Inflammatory macrophage (primary cell): ENCODE results near the gene SPATS2.

Source experiments
- DNase-seq, 2 donors: peaks; one replicate each; pipeline ENCODE4 v3.0.0-alpha.2; 2020 to 2022

SPATS2 gene

DNA sequence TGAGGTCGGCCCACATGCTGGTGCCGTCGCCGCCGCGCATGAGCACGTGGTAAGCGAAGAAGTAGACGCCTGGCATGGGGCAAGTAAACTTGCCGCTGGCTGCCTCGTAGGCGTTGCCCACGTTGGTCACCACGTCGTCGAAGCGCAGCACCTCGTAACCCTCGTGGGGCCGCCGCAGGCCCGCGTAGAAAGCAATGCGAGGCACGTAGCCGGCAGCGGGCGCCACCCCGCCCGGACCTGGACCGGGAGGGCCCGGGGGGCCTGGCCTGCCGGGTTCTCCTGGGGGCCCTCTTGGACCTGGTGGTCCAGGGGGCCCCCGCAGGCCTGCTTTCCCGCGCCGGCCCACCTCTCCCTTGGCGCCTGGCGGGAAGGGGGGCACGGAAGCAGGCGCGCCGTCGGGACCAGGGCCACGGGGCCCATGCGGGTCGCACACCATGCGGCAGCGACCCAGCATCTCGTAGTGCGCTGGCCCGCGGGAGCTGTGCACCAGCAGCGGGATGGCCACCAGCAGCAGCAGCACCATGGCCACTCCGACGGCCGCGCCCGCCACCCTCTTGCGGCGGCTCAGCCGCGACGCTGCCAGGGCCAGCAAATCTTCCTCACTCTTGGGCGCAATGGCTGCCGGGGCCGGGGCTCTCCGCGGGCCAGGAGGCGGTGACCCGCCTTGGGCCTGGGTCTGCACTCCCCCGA is 31.2 kb upstream of the SPATS2 start:
- no peak for DNase-seq

DNA sequence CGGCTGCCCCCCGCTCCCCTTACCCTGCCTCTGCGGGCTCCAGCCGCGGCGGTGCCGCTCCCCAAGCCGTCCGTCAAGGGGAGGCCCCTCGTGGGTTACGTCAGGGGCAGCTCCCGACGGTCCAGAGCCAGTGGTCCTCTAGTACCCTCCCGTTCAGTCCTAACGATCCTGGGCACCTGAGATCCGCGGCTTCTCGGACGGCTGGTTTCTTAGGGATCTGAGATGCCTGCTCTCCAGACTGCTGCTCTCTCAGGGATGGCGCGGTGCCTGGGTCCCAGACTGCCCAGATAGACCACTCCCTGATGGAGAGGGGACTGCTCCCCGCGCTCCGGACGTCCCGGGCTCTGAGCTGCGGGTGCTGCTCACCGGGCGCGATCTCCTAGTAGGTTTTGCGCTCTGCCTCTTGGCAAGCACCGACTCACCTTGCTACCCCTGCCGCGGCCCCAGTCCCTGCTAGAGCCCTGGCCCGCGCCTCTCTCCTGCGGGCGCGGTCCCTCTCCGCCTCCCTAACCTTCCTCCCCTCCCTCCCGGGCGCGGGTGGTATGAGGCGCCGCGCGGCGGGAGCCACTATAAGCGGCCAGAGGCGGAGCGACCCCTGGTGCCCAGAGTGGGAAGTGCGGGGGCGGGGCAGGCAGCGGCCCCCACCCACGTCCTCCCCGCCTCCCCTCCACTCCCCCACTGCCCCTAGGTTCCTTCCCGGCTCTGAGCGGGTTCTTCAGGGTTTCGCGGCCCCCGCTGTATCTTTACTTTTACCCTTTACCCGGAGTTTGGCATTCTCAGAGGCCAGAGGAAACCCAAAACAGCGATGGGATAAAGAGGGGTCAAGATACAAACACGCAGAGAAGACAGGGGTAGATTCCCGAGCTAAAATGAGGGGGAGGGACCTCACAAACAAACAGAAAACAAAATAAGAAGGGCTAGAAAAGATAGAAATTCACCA is 30.3 kb upstream of the SPATS2 start, which contains the start of gene C1QL4:
Gene C1QL4 (minus strand): TSS at position 544 of the 940 bp plus-strand sequence. CDS start 711 bp downstream, outside the sequence.
- DNase-seq = peak; percentile 64 to 68

DNA sequence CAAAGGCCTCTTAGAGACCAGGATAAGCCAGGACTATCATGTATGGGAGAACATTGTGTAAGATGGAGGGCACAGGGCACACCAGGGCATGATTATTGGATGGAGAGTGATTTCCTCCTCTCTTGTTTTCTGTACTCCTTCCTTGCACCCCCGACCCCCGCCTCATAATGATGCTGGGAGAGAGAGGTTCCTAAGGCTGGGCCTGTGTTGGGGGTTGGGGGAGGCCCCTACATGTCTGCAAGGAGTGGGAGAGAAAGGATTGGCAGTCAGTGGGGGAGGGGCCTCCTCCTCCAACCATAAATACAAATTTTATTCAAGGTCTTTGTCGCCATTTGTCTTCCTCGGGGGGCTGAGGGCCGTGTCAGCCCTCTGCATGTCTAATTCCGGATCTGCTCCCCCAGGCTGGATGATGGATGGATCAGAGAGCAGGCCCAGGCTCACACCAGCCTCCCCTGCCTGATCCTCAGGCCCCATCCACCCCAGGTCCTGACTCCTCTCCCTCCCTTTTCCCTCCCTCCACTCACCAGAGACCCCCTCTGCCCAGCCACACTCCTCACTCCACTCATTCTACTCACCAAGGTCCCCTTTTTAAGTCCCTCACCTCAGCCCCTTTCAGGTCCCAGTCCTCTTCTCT is 28.3 kb upstream of the SPATS2 start:
- DNase-seq = no peak

DNA sequence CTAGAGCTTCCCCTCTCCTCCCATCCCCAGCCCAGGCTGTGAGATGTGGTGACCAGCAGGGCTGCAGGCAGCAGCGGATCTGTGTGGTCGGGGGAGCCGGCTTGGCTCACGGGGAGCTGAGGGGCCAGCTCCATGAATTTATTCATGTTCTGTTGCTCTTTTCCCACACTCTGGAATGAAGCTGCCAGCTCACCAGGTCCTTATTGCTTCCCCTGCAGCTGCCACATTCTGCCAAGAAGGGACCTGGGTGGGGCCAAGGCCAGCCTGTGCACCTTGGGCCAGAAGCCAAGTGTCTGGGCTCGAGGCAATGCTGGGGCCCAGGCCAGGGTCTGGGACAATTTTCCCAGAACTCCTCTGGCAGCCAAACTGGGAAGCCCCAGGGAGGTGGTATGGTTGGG is 27.8 kb upstream of the SPATS2 start:
- DNase-seq = no peak

DNA sequence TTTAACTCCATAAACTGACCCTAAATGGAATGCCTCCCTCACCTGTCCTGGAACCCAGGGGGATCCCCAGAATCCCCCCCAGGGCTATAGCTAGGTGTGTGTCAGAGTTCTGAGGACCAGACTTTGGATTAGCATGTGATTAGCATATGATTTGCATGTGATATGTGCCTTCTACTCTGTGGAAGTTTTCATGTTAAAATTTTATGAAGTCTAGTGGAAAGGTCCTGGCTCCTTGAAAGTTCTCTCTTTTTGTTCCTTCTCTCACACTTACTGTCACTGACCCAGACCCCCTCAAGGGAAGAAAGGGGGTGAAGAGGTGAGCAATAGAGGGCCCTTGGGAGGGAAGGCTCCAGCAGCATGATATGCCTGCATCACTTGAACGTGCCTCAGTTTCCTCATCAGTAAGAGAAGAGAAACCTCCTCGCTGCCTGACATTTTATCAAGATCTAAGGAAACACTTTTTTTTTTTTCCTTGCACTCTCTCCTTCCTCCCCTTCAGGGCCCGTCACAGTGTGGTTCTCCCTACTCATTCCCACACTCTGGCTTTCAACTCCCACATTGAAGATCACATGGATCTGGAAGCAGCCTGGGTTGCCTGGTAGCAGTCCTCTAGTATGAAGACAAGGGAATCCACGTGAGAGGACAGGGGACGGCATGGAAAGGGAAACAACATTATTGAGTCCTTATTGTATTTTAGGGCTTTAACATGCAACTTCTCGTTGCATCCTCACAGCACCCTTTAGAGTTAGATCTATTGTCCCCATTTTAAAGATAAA is 27.0 kb upstream of the SPATS2 start:
- DNase-seq = no peak

DNA sequence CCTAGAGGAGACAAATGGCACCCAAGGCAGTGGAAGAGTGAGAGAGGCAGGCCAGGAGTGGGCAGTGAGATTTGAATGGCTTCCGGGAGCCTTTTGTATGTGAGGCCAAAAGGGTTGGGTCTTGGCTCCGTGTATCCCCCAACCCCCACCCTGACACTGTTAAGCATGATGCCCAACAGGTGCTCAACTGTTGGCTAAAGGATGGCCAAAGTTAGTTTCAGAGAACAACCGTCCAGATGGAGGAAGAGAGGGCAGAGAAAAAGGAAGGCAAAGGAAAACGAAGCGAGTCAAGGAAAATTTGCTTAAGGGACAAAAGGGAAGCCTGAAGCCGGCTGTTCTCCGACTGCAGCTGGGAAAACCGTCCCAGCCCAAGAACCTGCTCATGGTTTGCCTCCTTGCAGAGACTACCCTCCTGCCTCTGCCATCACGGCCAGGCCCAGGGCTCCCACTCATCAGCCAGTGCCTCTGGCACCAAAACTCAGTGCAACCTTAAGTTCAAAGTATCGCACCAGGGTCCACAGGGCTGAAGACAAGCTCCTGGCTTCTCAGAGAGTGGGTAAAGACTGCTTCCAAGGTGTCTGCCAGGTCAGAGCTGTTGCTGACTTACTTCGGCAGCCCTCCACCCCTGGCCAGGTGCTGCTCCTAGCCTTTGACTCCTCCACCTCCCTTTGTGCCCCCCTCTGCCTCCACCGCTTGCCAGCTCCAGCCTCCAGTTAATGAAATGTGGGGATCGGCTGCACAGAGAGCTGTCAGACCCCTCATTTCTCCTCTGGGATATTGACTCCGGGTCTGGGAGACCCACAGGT is 26.1 kb upstream of the SPATS2 start:
- no peak for DNase-seq

DNA sequence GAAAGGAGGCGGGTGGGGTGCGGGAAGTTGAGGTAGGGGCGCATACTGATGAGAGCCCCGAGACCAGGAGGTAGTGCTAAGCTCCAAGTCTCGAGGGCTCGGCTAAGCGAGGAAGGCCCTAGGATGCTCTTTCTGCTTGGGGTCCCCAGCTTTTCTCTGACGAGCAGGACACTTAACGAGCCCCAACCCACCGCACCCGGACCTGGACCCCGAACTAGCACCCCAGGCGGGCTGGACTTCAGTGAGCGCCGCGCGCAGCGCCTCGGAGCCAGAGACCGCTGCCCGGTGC is 25.5 kb upstream of the SPATS2 start:
- no peak for DNase-seq

DNA sequence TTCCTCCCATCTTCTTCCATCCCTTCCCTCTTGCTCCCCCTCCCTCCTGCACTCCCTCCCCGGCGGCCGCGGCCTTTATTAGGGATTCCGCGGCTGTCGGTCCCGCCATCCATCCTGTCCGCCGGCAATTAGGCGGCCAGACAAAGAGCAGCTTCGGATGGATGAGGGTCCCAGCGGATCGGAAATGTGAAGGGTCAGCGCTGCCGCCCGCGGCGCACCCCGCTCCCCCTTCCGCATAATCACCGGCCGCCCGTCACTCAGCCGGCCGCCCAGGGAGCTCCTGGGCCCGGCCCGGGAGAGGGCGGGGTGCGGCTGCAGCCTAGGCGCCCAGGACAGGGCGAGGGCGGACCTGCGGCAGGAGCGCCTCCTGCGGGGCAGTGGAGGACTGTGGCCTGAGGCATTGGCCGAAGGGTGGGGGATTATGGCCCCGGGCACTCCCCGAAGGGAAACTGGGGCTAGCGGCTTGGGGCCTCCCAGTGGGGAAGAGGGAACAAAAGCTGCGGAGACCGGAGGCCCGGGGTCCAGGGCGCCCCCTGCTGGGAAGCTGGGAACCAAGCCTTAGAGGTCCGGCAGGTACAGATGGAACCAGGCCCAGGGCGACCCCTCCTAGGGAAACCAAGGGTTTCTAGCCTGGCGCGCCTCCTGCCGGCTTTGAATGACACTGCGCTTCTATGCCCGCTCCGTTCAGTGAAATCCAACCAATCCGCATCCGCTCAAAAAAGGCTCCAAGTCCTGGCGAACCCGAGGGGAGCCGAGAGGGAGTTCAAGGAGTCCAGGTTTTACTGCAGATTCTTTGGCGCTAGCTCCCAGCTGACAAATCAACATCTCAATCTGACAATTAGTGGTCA is 25.0 kb upstream of the SPATS2 start:
- DNase-seq = peak; percentile 52 to 61

DNA sequence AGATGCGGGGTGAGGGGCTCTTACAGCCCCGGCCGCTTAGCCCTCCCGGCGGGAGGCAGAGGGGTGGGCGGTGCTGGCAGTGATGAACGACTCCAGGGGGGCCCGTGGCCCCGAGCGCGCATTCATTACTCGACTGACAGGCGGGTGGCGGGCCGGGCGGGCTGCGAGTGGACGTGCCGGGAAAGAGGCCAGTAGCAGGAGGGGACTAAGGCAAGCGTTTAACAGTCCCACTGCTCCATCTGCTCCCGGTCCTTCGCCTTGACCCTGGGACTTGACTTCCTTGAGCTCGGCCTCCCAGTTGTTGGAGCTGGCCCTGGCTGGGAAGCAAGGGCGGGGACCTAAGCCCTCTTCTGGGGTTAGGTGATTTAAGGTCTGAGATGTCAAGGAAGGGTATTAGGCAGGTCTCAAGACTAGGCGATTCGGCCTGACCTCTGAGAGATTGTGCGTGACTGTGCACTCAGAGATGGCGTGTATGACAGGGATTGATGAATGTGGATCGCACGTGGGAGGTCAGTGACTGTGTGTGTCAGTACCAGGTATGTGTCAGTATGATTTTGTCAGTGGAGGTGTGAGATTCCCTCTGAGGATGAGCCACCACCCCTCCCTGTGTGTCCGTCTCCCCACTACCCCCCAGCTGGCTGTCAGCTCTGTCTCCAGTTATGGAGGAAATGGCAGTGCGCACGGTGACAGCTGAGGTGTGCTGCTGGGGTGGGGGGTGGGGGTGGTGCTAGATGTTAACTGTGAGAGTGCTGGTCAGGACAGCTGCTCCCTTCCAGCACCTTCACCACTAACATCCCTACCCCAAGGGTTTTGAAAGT is 24.1 kb upstream of the SPATS2 start:
- DNase-seq = no peak

DNA sequence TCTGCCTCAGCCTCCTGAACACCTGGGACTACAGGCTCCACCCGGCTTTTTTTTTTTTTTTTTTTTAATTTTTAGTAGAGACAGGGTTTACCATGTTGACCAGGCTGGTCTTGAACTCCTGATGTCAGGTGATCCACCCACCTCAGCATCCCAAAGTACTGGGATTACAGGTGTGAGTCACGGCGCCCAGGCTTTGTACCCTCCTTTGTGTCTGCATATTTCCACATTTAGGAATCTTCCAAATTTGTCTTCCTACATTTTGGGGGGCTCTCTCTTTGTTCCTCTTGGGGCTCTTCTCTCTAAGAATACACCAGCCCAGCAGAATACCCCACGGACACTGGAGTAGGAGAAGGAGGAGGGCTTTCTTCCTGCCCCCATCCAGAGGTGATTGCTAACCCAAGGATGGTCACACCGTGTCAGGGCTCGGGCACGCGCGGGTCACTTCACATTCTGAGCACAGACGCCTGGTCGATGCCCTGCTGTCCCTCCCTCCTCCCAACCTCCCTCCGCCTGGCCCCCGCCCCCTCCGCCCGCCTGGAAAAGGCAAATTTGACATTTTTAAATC is 22.7 kb upstream of the SPATS2 start:
- DNase-seq = no peak

DNA sequence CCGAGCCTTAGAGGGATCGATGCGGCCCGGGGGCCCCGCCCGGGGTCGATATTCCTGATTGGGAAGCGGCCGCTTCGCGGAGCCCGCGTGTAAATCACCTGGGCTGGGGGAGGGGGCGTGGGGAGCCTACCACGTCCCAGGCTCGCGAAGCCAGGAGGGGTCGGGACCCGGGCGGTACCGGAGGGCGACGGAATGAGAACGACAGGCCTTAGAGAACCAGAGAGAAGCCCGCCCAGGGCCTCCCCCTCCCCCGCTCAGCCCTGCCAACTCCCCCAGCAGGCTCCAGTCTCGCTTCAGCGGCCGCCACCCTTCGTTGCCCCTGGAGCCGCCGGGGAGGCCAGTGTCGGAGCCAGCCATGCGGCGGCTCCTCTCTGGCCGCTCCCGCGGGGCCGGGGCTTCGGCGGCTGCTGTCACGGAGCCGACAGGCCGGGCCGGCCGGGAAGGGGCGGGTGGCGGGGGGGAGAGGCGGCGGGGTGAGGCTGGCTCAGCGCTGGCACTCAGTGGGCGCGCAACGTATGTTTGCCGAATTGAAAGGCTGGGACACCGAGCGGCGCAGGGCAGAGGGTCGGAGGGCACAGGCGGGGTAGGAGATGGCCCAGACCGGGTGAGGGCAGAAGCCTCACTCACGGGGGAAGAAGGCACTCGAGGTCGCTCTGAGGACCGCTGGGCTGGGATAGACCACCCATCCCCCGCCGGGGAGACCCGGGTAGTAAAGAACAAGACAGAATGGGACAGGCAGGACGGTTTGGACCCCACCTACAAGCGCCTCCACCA is 22.0 kb upstream of the SPATS2 start:
- no peak for DNase-seq

DNA sequence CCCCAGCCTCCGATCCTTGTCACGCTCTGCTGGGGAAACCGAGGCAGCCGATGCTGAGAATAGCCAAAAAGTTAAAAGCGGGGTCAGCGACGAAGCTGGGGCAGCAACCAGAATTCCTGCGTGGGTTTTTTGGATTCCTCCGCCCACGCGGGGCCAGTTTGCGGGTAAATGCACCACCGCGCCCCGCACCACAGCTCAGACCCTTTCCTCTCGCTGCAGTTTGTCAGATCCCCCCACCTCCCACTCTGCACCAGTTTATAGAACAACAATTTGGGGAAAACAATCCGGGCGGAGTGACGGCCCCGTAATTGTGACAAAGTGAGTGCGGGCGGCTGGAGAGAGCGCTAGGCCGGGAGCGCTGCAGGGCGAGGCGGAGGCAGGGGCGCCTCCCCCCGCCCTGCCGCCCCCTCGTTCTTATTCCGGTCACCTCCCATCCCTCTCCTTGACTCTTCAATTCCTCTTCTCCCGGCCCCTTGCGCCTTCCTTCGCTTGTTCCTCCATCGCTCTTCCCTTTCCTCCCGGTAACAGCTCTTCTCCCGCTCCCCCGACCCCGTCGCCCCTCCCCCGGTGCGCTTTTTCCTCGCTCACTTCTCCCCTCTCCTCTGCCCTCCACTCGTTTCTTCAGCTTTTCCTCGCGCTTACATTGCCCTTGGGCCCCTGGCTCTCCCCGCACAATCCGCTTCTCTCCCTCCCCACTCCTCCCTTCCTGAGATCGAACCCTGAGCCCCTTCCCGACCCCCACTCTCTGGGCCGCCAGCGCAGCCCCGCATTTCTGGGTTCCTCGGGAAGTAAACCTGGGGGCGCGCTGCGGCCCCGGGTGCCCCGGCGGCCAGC is 21.2 kb upstream of the SPATS2 start:
- no peak for DNase-seq

DNA sequence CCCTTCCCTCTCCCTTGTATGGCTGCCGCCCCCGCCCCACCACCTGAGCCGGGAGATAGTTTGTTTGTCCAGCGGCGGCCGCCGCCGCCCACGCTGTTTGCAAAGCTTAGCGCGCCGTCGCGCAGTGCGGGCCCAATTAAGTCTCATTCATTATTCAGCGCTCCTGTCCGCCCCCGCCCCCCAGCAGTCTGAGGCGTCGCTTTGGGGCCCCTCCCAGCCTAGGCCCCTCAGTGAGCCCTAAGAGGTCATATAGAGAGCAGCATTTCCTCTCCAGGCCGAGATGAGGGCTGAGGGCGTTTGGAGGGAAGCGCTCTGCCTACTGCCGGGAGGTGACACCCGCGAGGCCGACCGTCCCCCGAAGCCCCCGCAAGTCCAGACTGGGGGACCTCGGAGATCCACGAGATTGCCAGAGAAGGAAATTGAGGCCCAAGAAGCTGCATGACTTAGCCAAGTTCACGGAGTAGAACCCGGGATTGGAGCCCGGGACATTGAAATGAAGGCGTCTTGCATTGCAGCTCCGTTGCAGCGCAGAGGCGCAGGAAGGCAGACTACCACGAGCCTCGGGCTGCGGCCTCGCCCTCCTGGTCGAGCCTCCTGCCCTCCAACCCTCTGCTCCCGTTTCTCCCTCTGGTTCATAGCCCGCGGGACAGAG is 20.5 kb upstream of the SPATS2 start, which contains the start of gene DNAJC22:
Gene DNAJC22 (plus strand): TSS at position 230 of the 652 bp plus-strand sequence. CDS start 1,985 bp downstream, outside the sequence.
- peak in 1 of 2 donors; percentile 31 for DNase-seq

DNA sequence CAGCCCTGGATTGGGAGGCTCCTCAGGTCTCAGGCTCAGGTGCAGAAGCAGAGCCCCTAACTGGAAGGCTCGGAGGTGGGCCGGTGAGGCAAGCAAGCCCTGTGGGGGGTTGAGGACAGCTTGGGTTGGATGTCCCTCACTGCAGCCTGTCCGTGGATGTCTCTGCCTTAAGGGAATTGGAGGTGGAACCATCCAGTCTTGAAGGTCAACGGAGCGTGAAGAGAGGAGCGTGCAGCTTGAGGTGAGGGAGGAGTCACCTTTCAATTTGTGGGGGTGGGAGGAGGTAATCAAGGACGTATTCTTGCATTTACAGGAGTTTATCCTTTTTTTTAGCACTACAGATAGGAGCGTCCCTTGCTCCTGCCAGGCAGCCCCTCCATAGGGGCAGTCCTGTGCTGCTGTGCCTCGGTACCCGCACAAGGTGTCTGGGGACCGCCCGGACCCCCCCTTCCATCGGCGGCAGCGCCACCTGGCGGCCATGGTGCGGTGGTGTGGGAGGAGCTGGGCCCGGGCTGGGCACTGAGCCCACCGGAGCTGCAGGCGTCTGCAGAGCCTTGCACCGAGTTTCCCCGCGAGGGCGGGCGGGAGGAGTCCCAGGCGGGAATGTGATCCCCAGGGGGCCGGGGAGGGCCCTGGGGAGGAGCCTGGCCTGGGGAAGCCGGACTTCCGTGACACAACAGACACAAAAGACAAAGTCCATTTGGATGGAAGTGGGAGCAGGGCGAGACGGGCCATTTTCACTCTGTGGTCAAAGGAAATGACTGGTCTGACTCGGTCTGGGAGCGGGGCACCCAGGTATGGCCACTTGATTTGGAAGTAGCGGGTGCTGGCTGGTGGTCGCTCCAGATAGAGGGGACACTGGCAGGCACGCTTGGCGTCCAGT is 19.7 kb upstream of the SPATS2 start:
- peak; percentile 42 to 43 for DNase-seq

DNA sequence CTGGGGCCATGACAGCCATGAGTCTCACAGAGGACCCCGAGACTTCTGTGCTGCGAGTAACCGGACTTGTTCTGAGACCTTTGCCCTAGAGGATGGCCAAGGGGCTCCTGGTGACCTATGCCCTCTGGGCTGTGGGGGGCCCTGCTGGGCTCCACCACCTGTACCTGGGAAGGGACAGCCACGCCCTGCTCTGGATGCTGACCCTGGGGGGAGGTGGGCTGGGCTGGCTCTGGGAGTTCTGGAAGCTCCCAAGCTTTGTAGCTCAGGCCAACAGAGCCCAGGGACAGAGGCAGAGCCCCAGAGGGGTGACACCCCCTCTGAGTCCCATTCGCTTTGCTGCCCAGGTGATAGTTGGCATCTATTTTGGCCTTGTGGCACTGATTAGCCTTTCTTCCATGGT is 18.5 kb upstream of the SPATS2 start:
- DNase-seq = no peak

DNA sequence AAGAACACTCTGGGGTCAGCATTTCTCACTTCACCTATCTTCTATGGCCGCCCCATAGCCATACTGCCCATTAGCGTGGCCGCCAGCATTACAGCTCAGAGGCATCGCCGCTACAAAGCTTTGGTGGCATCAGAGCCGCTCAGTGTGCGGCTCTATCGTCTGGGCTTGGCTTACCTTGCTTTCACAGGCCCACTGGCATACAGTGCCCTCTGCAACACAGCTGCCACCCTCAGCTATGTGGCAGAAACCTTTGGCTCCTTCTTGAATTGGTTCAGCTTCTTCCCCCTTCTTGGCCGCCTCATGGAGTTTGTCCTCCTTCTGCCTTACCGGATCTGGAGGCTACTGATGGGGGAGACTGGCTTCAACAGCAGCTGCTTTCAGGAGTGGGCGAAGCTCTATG is 18.0 kb upstream of the SPATS2 start:
- no peak for DNase-seq
